ENCODE data around the gene RALGDS. TPM values are rescaled to one million over a fixed set of nuclear protein-coding genes. Genes with fewer than 3 reads are reported as not detected.

Gene RALGDS
- total and polyA plus RNA-seq, 2 experiments from 2014 or later = 8.6 to 20.3 TPM

DNA sequence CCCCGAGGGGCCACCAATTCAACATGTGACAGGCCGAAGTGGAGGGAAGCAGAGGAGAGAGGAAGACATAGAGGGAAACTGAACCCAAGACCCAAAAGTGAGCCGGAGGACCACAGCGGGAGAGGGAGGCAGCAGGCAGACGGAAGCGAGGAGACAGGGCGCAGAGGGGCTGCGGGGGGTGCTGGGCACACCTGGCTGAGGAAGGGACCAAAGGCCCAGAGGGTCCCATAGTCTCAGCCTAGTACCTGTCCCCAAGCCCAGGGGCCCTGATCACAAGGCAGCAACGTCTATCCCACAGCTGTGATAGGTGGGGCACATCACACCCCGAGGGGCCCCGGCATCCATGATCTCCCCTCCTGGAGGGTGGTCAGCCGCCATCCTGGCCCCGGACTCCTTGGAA, 7.1 kb upstream of the RALGDS start:
- Histone ChIP-seq H3K27me3 (ENCODE audit: insufficient read depth) (no peaks in the 10 kb centered on the region), H3K79me2 (replicated peaks; ENCODE audit: insufficient read depth) (no peaks in the 10 kb centered on the region), H3K9me2 (ENCODE audit: insufficient read depth) (no peaks in the 10 kb centered on the region), H4K20me1 (replicated peaks; ENCODE audit: insufficient read depth) (peaks cover 8% of the 10 kb centered on the region; the same call in 1 of the 2 replicates), H2AFZ (no peak overlapping the region), H3K36me3 (ENCODE audit: insufficient read depth) (no peaks in the 10 kb centered on the region), H3K27ac (ENCODE audit: low read depth) (no peak overlapping the region), H3F3A (replicated peaks; ENCODE audit: low read depth) (no peaks in the 10 kb centered on the region), H3K4me3 (no peak overlapping the region), H3K4me1 (ENCODE audit: insufficient read depth) (no peaks in the 10 kb centered on the region), H3K4me2 (no peak overlapping the region)
- no peak for TF ChIP-seq ZNF114 (CRISPR knock-in tag; IDR thresholded peaks at IDR 0.05)
- no peak for TF ChIP-seq EZH2phosphoT487 (IDR thresholded peaks at IDR 0.05; ENCODE audit: unreplicated experiment)
- TF ChIP-seq CREB1 (CRISPR knock-in tag; IDR thresholded peaks at IDR 0.05; ENCODE audit: low read depth) = no peak
- TF ChIP-seq, protein P1, sequence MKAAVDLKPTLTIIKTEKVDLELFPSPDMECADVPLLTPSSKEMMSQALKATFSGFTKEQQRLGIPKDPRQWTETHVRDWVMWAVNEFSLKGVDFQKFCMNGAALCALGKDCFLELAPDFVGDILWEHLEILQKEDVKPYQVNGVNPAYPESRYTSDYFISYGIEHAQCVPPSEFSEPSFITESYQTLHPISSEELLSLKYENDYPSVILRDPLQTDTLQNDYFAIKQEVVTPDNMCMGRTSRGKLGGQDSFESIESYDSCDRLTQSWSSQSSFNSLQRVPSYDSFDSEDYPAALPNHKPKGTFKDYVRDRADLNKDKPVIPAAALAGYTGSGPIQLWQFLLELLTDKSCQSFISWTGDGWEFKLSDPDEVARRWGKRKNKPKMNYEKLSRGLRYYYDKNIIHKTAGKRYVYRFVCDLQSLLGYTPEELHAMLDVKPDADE (IDR thresholded peaks at IDR 0.05) = no peak
- TF ChIP-seq ZNF331 (CRISPR knock-in tag; IDR thresholded peaks at IDR 0.05; ENCODE audit: low read depth) = no peak
- TF ChIP-seq POLR2AphosphoS5 (IDR thresholded peaks at IDR 0.05; ENCODE audit: low read depth) = no peak
- no peak for TF ChIP-seq STAT1 (IDR thresholded peaks at IDR 0.05; ENCODE audit: unreplicated experiment)
- no peak for TF ChIP-seq JUNB (IDR thresholded peaks at IDR 0.05; ENCODE audit: unreplicated experiment)
- TF ChIP-seq, protein P2, sequence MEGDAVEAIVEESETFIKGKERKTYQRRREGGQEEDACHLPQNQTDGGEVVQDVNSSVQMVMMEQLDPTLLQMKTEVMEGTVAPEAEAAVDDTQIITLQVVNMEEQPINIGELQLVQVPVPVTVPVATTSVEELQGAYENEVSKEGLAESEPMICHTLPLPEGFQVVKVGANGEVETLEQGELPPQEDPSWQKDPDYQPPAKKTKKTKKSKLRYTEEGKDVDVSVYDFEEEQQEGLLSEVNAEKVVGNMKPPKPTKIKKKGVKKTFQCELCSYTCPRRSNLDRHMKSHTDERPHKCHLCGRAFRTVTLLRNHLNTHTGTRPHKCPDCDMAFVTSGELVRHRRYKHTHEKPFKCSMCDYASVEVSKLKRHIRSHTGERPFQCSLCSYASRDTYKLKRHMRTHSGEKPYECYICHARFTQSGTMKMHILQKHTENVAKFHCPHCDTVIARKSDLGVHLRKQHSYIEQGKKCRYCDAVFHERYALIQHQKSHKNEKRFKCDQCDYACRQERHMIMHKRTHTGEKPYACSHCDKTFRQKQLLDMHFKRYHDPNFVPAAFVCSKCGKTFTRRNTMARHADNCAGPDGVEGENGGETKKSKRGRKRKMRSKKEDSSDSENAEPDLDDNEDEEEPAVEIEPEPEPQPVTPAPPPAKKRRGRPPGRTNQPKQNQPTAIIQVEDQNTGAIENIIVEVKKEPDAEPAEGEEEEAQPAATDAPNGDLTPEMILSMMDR (conservative IDR thresholded peaks at IDR 0.05; ENCODE audit: low read depth in 2 of 2) = no peak
- TF ChIP-seq, protein P3, sequence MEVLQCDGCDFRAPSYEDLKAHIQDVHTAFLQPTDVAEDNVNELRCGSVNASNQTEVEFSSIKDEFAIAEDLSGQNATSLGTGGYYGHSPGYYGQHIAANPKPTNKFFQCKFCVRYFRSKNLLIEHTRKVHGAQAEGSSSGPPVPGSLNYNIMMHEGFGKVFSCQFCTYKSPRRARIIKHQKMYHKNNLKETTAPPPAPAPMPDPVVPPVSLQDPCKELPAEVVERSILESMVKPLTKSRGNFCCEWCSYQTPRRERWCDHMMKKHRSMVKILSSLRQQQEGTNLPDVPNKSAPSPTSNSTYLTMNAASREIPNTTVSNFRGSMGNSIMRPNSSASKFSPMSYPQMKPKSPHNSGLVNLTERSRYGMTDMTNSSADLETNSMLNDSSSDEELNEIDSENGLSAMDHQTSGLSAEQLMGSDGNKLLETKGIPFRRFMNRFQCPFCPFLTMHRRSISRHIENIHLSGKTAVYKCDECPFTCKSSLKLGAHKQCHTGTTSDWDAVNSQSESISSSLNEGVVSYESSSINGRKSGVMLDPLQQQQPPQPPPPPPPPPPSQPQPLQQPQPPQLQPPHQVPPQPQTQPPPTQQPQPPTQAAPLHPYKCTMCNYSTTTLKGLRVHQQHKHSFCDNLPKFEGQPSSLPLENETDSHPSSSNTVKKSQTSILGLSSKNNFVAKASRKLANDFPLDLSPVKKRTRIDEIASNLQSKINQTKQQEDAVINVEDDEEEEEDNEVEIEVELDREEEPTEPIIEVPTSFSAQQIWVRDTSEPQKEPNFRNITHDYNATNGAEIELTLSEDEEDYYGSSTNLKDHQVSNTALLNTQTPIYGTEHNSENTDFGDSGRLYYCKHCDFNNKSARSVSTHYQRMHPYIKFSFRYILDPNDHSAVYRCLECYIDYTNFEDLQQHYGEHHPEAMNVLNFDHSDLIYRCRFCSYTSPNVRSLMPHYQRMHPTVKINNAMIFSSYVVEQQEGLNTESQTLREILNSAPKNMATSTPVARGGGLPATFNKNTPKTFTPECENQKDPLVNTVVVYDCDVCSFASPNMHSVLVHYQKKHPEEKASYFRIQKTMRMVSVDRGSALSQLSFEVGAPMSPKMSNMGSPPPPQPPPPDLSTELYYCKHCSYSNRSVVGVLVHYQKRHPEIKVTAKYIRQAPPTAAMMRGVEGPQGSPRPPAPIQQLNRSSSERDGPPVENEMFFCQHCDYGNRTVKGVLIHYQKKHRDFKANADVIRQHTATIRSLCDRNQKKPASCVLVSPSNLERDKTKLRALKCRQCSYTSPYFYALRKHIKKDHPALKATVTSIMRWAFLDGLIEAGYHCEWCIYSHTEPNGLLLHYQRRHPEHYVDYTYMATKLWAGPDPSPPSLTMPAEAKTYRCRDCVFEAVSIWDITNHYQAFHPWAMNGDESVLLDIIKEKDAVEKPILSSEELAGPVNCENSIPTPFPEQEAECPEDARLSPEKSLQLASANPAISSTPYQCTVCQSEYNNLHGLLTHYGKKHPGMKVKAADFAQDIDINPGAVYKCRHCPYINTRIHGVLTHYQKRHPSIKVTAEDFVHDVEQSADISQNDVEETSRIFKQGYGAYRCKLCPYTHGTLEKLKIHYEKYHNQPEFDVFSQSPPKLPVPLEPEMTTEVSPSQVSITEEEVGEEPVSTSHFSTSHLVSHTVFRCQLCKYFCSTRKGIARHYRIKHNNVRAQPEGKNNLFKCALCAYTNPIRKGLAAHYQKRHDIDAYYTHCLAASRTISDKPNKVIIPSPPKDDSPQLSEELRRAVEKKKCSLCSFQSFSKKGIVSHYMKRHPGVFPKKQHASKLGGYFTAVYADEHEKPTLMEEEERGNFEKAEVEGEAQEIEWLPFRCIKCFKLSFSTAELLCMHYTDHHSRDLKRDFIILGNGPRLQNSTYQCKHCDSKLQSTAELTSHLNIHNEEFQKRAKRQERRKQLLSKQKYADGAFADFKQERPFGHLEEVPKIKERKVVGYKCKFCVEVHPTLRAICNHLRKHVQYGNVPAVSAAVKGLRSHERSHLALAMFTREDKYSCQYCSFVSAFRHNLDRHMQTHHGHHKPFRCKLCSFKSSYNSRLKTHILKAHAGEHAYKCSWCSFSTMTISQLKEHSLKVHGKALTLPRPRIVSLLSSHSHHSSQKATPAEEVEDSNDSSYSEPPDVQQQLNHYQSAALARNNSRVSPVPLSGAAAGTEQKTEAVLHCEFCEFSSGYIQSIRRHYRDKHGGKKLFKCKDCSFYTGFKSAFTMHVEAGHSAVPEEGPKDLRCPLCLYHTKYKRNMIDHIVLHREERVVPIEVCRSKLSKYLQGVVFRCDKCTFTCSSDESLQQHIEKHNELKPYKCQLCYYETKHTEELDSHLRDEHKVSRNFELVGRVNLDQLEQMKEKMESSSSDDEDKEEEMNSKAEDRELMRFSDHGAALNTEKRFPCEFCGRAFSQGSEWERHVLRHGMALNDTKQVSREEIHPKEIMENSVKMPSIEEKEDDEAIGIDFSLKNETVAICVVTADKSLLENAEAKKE (CRISPR knock-in tag; IDR thresholded peaks at IDR 0.05) = no peak
- TF ChIP-seq NANOG (IDR thresholded peaks at IDR 0.05; ENCODE audit: borderline replicate concordance) = no peak
- Mint-ChIP-seq H3K4me1 (peaks cover 4% of the 10 kb centered on the region; the same call in 2 of the 3 replicates), H3K4me3 (no peak overlapping the region), H3K36me3 (ENCODE audit: low read depth) (no peaks in the 10 kb centered on the region; the same call in 2 of the 3 replicates), H3K27ac (no peak overlapping the region), H3K27me3 (ENCODE audit: insufficient read depth, low read depth, poor library complexity) (peaks cover 24% of the 10 kb centered on the region), H3K9me3 (no peaks in the 10 kb centered on the region)
- DNase-seq (ENCODE audit: low spot score) = no peak
- ATAC-seq = no peak
